ENCODE data around the gene DIMT1.
A peak's percentile ranks its signal among the peaks of the same experiment; 100 is the strongest.

The DIMT1 gene

GRCh38 chr5:62403411-62404250 lies at the start of gene DIMT1:
TSS of gene DIMT1 (minus strand) at chr5:62403905. CDS start at chr5:62403772, 133 bp downstream.
- DNase-seq = peak; percentile 100

- DNase-seq = no peak
Observed at GRCh38 chr5:62450259-62450658, 46.6 kb upstream of the DIMT1 start.

GRCh38 chr5:62448528-62448927 lies 44.8 kb upstream of the DIMT1 start:
- DNase-seq = no peak

GRCh38 chr5:62432621-62433064 lies 28.9 kb upstream of the DIMT1 start:
- no peak for DNase-seq

- DNase-seq = no peak
Observed at GRCh38 chr5:62431735-62432620, 28.3 kb upstream of the DIMT1 start.

- no peak for DNase-seq
Observed at GRCh38 chr5:62424763-62425162, 21.1 kb upstream of the DIMT1 start.

- DNase-seq = no peak
Observed at GRCh38 chr5:62421414-62421813, 17.7 kb upstream of the DIMT1 start.

- DNase-seq = no peak
Observed at GRCh38 chr5:62419609-62420008, 15.9 kb upstream of the DIMT1 start.

GRCh38 chr5:62418462-62419076 lies 14.9 kb upstream of the DIMT1 start:
- no peak for DNase-seq

- DNase-seq = no peak
Observed at GRCh38 chr5:62413711-62414110, 10.0 kb upstream of the DIMT1 start.

GRCh38 chr5:62412549-62413329 lies 9.0 kb upstream of the DIMT1 start, which contains the start of gene IPO11:
TSS of gene IPO11 (plus strand) at chr5:62412763. CDS start at chr5:62437280, 24,517 bp downstream.
- peak; percentile 100 for DNase-seq

- no peak for DNase-seq
Observed at GRCh38 chr5:62395210-62395950, 8.3 kb downstream of the DIMT1 start.

- DNase-seq = no peak
Observed at GRCh38 chr5:62386824-62387223, 16.9 kb downstream of the DIMT1 start.

- DNase-seq = no peak
Observed at GRCh38 chr5:62385816-62386400, 17.8 kb downstream of the DIMT1 start.

GRCh38 chr5:62385131-62385530 lies 18.6 kb downstream of the DIMT1 start:
- DNase-seq = no peak

GRCh38 chr5:62376064-62376463 lies 27.6 kb downstream of the DIMT1 start:
- no peak for DNase-seq

- no peak for DNase-seq
Observed at GRCh38 chr5:62375627-62376026, 28.1 kb downstream of the DIMT1 start.

- DNase-seq = no peak
Observed at GRCh38 chr5:62374090-62374489, 29.6 kb downstream of the DIMT1 start.

GRCh38 chr5:62373382-62373781 lies 30.3 kb downstream of the DIMT1 start:
- DNase-seq = no peak

- DNase-seq = no peak
Observed at GRCh38 chr5:62372600-62372999, 31.1 kb downstream of the DIMT1 start.

GRCh38 chr5:62371409-62371808 lies 32.3 kb downstream of the DIMT1 start:
- no peak for DNase-seq
